ENCODE results near the gene GPBAR1.

- TF ChIP-seq CTCF (IDR thresholded peaks at IDR 0.05) = no peak
- TF ChIP-seq POLR2A (IDR thresholded peaks at IDR 0.05) = no peak
These were observed 17.9 kb downstream of the GPBAR1 start for GRCh38 chr2:218278531-218279360.
